HEK293T (cell line): Measurements from ENCODE around the gene PSMB4.

Source experiments
- CTCF ChIA-PET: fragments of 350-600 bp; formaldehyde crosslinking; extraction: SDS; loops from one replicate; lab custom pipeline; 2021; ENCODE audit warnings: antibody characterized with exemption, inconsistent platforms; lab: Yijun Ruan, JAX
- POLR2A ChIA-PET: fragments of 350-600 bp; formaldehyde crosslinking; extraction: SDS; loops from one replicate; lab custom pipeline; 2020; ENCODE audit warnings: antibody characterized with exemption, inconsistent platforms; lab: Yijun Ruan, JAX
- DNase-seq: peaks from one replicate; pipeline ENCODE4 v3.0.0; 2012; ENCODE audit warnings: mixed read lengths; ENCODE audit errors: extremely low spot score
- ARNT ChIP-seq: fragments of 450-650 bp; IDR thresholded peaks from 2 replicates; pipeline ENCODE4 v1.6.1; 2017; ENCODE audit warnings: mild to moderate bottlenecking
- BHLHE40 ChIP-seq: fragments of 450-650 bp; IDR thresholded peaks from 2 replicates; pipeline ENCODE4 v1.6.1; 2016; ENCODE audit warnings: mild to moderate bottlenecking, moderate library complexity, borderline replicate concordance
- CTBP1 ChIP-seq: fragments of 450-650 bp; IDR thresholded peaks from 2 replicates; pipeline ENCODE4 v1.6.1; 2016; ENCODE audit warnings: borderline replicate concordance
- ELF4 ChIP-seq: fragments of 450-650 bp; IDR thresholded peaks from 2 replicates; pipeline ENCODE4 v1.6.1; 2017; ENCODE audit warnings: antibody characterized with exemption
- FOXA1 ChIP-seq: fragments of 450-650 bp; IDR thresholded peaks from 2 replicates; pipeline ENCODE4 v1.6.1; 2016; ENCODE audit warnings: mild to moderate bottlenecking
- FOXK2 ChIP-seq: fragments of 450-650 bp; IDR thresholded peaks from 2 replicates; pipeline ENCODE4 v1.6.1; 2016; ENCODE audit warnings: mild to moderate bottlenecking
- FOXM1 ChIP-seq: fragments of 450-650 bp; IDR thresholded peaks from 2 replicates; pipeline ENCODE4 v1.6.1; 2017; ENCODE audit warnings: mild to moderate bottlenecking, borderline replicate concordance
- HDGF ChIP-seq: fragments of 450-650 bp; IDR thresholded peaks from 2 replicates; pipeline ENCODE4 v1.6.1; 2017; ENCODE audit warnings: antibody characterized with exemption, borderline replicate concordance
- L3MBTL2 ChIP-seq: fragments of 450-650 bp; conservative IDR thresholded peaks from 2 replicates; pipeline ENCODE4 v1.6.1; 2016; ENCODE audit warnings: mild to moderate bottlenecking
- LEF1 ChIP-seq: fragments of 450-650 bp; IDR thresholded peaks from 2 replicates; pipeline ENCODE4 v1.6.1; 2017; ENCODE audit warnings: mild to moderate bottlenecking, borderline replicate concordance
- NFRKB ChIP-seq: fragments of 450-650 bp; IDR thresholded peaks from 2 replicates; pipeline ENCODE4 v1.6.1; 2016; ENCODE audit warnings: mild to moderate bottlenecking, moderate library complexity
- PKNOX1 ChIP-seq: fragments of 450-650 bp; IDR thresholded peaks from 2 replicates; pipeline ENCODE4 v1.6.1; 2016
- SP1 ChIP-seq: fragments of 450-650 bp; IDR thresholded peaks from 2 replicates; pipeline ENCODE4 v1.6.1; 2017
- SUZ12 ChIP-seq: fragments of 450-650 bp; IDR thresholded peaks from 2 replicates; pipeline ENCODE4 v1.6.1; 2016; ENCODE audit warnings: mild to moderate bottlenecking
- TARDBP ChIP-seq: fragments of 450-650 bp; IDR thresholded peaks from 2 replicates; pipeline ENCODE4 v1.6.1; 2016
- ZNF384 ChIP-seq: fragments of 450-650 bp; IDR thresholded peaks from 2 replicates; pipeline ENCODE4 v1.6.1; 2016

The PSMB4 gene

GRCh38 chr1:151401860-151402259 lies 2.5 kb downstream of the PSMB4 start:
- TF ChIP-seq SP1 (no peak), ELF4 (no peak), ZNF384 (no peak), FOXA1 (no peak), ARNT (no peak), PKNOX1 (no peak), FOXK2 (no peak), NFRKB (no peak), TARDBP (no peak), SUZ12 (no peak), L3MBTL2 (no peak), FOXM1 (no peak), LEF1 (no peak)
- CTCF ChIA-PET = interaction anchor here (0.8 to 0.9 kb wide), 2 partner anchors 61 to 101 kb away, joined by 3 read pairs; no protein-coding TSS in a partner anchor
- POLR2A ChIA-PET = interaction anchor here (0.7 to 1.8 kb wide), 5 partner anchors 9 to 212 kb away, joined by 3 to 6 read pairs (median 3); partner anchors contain the start of genes PI4KB and VPS72
- DNase-seq = no peak

- DNase-seq = no peak
- CTCF ChIA-PET = interaction anchor here (0.8 kb wide), 1 partner anchor 62 kb away, joined by 3 read pairs; no protein-coding TSS in a partner anchor
- TF ChIP-seq NFRKB = no peak
- no peak for TF ChIP-seq FOXA1
- TF ChIP-seq FOXM1 = no peak
- TF ChIP-seq PKNOX1 = no peak
- TF ChIP-seq CTBP1 = no peak
- TF ChIP-seq ELF4 = no peak
- TF ChIP-seq TARDBP = no peak
- TF ChIP-seq SUZ12 = no peak
- no peak for TF ChIP-seq BHLHE40
- TF ChIP-seq LEF1 = no peak
- POLR2A ChIA-PET = interaction anchor here (1.2 to 1.8 kb wide), 4 partner anchors 9 to 213 kb away, joined by 3 to 6 read pairs (median 4); partner anchors contain the start of genes PI4KB and VPS72
These were observed 3.4 kb downstream of the PSMB4 start for GRCh38 chr1:151402764-151403163.

- ChIA-PET POLR2A (no interaction called here), CTCF (interaction anchor here (0.6 kb wide), 1 partner anchor 74 kb away, joined by 3 read pairs; no protein-coding TSS in a partner anchor)
- DNase-seq = no peak
- no peak for TF ChIP-seq NFRKB
These were observed 4.2 kb downstream of the PSMB4 start for GRCh38 chr1:151403612-151404011.

GRCh38 chr1:151405187-151405951 lies 6.0 kb downstream of the PSMB4 start:
- ChIA-PET POLR2A (interaction anchor here (1.2 to 1.3 kb wide), 2 partner anchors 65 to 124 kb away, joined by 3 read pairs; no protein-coding TSS in a partner anchor), CTCF (interaction anchor here (1.8 kb wide), 1 partner anchor 65 kb away, joined by 8 read pairs; no protein-coding TSS in a partner anchor)
- TF ChIP-seq PKNOX1 (no peak), TARDBP (no peak), ZNF384 (no peak), FOXM1 (no peak), ARNT (no peak), SUZ12 (no peak), L3MBTL2 (no peak), FOXK2 (no peak), LEF1 (no peak), SP1 (no peak), ELF4 (no peak), NFRKB (no peak), CTBP1 (no peak)
- no peak for DNase-seq

GRCh38 chr1:151406176-151406575 lies 6.8 kb downstream of the PSMB4 start:
- POLR2A ChIA-PET = interaction anchor here (1.2 to 1.3 kb wide), 2 partner anchors 65 to 125 kb away, joined by 3 read pairs; no protein-coding TSS in a partner anchor
- no peak for DNase-seq
- CTCF ChIA-PET = interaction anchor here (1.8 kb wide), 1 partner anchor 65 kb away, joined by 8 read pairs; no protein-coding TSS in a partner anchor
- no peak for TF ChIP-seq FOXK2
- no peak for TF ChIP-seq FOXA1
- no peak for TF ChIP-seq SP1
- TF ChIP-seq LEF1 = no peak
- no peak for TF ChIP-seq L3MBTL2
- TF ChIP-seq BHLHE40 = no peak
- TF ChIP-seq PKNOX1 = no peak
- TF ChIP-seq HDGF = no peak

GRCh38 chr1:151407304-151407703 lies 7.9 kb downstream of the PSMB4 start:
- TF ChIP-seq LEF1 = no peak
- CTCF ChIA-PET = no interaction called here
- DNase-seq = no peak
- POLR2A ChIA-PET = interaction anchor here (1.1 to 1.3 kb wide), 2 partner anchors 8 to 106 kb away, joined by 3 to 5 read pairs; partner anchors contain the start of gene PSMB4
